AG10803 (cell line): Measurements from ENCODE around the gene KCNT2.

Experiments
- DNase-seq: peaks from one replicate; pipeline ENCODE4 v3.0.0; 2010; ENCODE audit warnings: low read depth
- H3K4me3 ChIP-seq: 2 replicates; pipeline ENCODE4 v1.5.1; 2011; ENCODE audit warnings: mild to moderate bottlenecking, low read length, control low read depth
- TF ChIP-seq, protein P1 (sequence below): conservative IDR thresholded peaks from 2 replicates; pipeline ENCODE4 v1.5.1; 2011; ENCODE audit warnings: mild to moderate bottlenecking, low read length, control low read depth, inconsistent platforms

Gene KCNT2

GRCh38 chr1:196377811-196378210 is 230.4 kb downstream of the KCNT2 start:
- H3K4me3 ChIP-seq, result no peak overlapping the region
- no peak for DNase-seq
- TF ChIP-seq, protein P1, sequence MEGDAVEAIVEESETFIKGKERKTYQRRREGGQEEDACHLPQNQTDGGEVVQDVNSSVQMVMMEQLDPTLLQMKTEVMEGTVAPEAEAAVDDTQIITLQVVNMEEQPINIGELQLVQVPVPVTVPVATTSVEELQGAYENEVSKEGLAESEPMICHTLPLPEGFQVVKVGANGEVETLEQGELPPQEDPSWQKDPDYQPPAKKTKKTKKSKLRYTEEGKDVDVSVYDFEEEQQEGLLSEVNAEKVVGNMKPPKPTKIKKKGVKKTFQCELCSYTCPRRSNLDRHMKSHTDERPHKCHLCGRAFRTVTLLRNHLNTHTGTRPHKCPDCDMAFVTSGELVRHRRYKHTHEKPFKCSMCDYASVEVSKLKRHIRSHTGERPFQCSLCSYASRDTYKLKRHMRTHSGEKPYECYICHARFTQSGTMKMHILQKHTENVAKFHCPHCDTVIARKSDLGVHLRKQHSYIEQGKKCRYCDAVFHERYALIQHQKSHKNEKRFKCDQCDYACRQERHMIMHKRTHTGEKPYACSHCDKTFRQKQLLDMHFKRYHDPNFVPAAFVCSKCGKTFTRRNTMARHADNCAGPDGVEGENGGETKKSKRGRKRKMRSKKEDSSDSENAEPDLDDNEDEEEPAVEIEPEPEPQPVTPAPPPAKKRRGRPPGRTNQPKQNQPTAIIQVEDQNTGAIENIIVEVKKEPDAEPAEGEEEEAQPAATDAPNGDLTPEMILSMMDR, result no peak

GRCh38 chr1:196376630-196377328 is 231.5 kb downstream of the KCNT2 start:
- TF ChIP-seq, protein P1, result no peak
- no peak for DNase-seq
- H3K4me3 ChIP-seq, result no peak overlapping the region

DNA sequence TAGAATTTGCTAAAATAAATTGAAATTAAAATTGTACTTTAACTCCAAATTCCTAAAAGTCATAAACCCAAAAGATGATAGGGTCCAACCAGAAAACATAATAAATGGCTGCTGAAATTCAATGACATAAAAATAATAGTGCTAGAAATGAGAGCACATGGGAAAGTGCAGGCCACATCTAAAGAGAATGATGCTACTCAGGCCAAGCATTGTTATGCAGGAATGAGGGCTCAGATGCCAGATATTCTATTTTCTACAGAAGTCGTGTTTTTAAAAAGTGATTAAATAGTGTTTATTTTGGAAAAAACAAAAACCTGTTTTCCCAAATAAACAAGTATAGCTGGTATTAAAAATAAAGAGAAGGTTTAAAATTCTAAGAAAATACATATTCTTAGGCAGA is 234.4 kb downstream of the KCNT2 start:
- TF ChIP-seq, protein P1, result no peak
- no peak for DNase-seq
- H3K4me3 ChIP-seq, result no peak overlapping the region

GRCh38 chr1:196372896-196373536 is 235.2 kb downstream of the KCNT2 start:
- TF ChIP-seq, protein P1, result peak; percentile 64
- no peak overlapping the region for H3K4me3 ChIP-seq
- DNase-seq, result peak; percentile 42

DNA sequence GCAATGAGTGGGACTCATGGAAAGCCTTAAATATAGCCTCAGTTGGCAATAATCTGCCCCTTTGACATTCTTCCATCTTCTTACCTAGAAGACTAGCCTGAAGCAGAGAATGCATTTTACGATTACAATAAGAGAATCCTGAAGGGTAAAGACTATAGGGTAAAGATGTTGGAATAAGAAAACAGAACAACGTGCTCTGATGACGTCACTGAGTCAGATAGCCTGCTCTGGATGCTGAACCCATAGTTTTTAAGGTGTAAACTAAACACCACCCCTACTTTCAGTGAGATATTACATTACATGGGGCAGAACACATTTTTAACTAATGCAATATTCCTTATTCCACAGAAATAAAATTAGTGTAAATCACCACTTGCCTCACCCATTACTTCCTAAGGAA is 240.4 kb downstream of the KCNT2 start:
- H3K4me3 ChIP-seq, result no peak overlapping the region
- no peak for DNase-seq
- TF ChIP-seq, protein P1, result no peak

DNA sequence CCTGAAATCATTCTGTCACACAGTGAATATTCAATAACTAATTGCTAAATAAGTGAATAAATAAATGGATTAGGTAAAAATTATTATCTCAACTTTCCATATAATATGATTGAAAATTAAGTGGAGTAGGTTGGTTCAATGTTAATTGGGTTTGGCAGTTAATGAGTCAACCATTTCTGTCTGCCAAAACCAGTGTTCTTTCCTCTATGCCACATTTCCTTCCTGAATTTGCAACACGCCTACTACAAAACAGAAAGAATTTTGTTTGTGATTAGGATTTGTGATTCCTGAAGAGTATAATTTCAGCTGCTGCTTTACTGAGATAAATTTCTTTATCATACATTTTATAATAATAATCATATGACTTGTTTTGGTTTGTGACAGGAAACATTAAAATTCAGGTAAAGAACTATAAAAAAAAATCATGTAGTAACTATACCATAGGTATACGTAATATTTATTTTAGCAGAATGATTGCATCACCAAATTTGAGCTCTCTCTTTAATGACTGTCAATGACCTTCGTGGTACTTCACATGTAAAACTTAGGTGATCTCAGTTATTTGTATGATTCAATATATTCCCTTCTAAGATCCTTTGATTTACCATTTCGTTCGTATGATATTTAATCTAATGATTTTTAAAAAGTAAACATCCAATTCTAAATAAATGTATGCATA is 241.3 kb downstream of the KCNT2 start:
- TF ChIP-seq, protein P1, result no peak
- DNase-seq, result no peak
- no peak overlapping the region for H3K4me3 ChIP-seq
